Activated CD8-positive, alpha-beta T cell treated with anti-CD3 and anti-CD28 coated beads for 36 hours (primary cell): ENCODE measurements around the gene THRB. TPM values are rescaled to one million over a fixed set of nuclear protein-coding genes. Genes with fewer than 3 reads are reported as not detected.

Experiments
- ATAC-seq: fragments of 200-7000 bp; cut with Tn5 transposase; one replicate; pipeline ENCODE4 v1.10.0; 2021; ENCODE audit warnings: mild to moderate bottlenecking, moderate library complexity
- CTCF ChIA-PET: fragments of 350-600 bp; sonication (Branson Sonifier 250); formaldehyde crosslinking; loops from one replicate; lab custom pipeline; 2021; ENCODE audit warnings: antibody characterized with exemption; lab: Charles Lee
- POLR2A ChIA-PET: fragments of 350-600 bp; sonication (Branson Sonifier 250); formaldehyde crosslinking; loops from one replicate; lab custom pipeline; 2021; ENCODE audit warnings: antibody characterized with exemption; lab: Charles Lee
- DNase-seq: peaks from one replicate; pipeline ENCODE4 v3.0.0-alpha.2; 2020
- H3K27ac Mint-ChIP-seq: one replicate; pipeline ENCODE4 v1.8.0; 2021; ENCODE audit warnings: mild to moderate bottlenecking, mixed read lengths
- H3K27me3 Mint-ChIP-seq: one replicate; pipeline ENCODE4 v1.8.0; 2021; ENCODE audit warnings: mixed read lengths
- H3K36me3 Mint-ChIP-seq: one replicate; pipeline ENCODE4 v1.8.0; 2021; ENCODE audit warnings: low read depth, mixed read lengths
- H3K4me1 Mint-ChIP-seq: one replicate; pipeline ENCODE4 v1.8.0; 2021; ENCODE audit warnings: low read depth, mixed read lengths
- H3K4me3 Mint-ChIP-seq: one replicate; pipeline ENCODE4 v1.8.0; 2021; ENCODE audit warnings: mild to moderate bottlenecking, moderate library complexity, mixed read lengths
- H3K9me3 Mint-ChIP-seq: one replicate; pipeline ENCODE4 v1.8.0; 2021; ENCODE audit warnings: mixed read lengths
- intact Hi-C: fragments of 100-400 bp; cut with micrococcal nuclease; formaldehyde crosslinking; loops from one replicate; pipeline ENCODE4 v1.10.0; 2022
- total RNA-seq, 2 experiments: library from RNA; stranded (reverse); gene quantifications; one replicate each; pipeline ENCODE4 v1.2.3, GENCODE V29; 2021
- TF ChIP-seq, protein P1 (sequence below): fragments of 200-600 bp; IDR thresholded peaks from one replicate; pipeline ENCODE4 v1.8.0; 2022; ENCODE audit warnings: antibody characterized with exemption, mild to moderate bottlenecking

The THRB gene
- total RNA-seq, 2 experiments from 2014 or later = not detected

DNA sequence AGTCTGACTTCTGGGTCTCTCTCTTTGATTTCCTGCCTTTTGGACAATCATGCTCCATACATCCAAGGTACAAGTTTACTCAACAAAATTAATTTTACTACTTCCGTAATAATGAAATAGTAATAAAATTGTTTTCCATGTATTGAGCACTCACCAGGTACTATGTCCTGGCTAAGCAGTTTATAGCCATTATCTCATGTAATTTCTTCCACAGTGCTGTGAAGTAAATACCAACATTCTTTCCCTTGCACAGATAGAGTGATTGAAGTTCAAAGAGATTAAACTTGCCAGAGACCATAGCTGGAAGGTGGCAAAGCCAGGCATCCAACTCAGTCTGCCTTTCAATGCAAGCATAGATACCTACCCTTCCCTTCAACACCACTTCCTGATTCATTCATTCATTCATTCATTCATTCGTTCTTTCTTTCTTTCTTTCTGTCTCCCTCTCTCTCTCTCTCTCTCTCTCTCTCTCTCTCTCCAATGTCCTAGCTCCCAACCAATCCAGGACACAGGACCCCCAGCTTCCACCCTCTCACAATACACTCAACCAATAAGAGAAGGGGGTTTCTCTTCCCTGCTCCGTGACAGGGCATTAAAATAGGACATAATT lies 12.4 kb downstream of the THRB start:
- no peaks in the 10 kb centered on the region for H3K4me1 Mint-ChIP-seq
- no peaks in the 10 kb centered on the region for H3K9me3 Mint-ChIP-seq
- no peaks in the 10 kb centered on the region for H3K36me3 Mint-ChIP-seq
- intact Hi-C loops = no loop called here
- no peak for DNase-seq
- ATAC-seq = no peak
- ChIA-PET POLR2A (no interaction called here), CTCF (no interaction called here)
- no peaks in the 10 kb centered on the region for H3K27me3 Mint-ChIP-seq
- TF ChIP-seq, protein P1, sequence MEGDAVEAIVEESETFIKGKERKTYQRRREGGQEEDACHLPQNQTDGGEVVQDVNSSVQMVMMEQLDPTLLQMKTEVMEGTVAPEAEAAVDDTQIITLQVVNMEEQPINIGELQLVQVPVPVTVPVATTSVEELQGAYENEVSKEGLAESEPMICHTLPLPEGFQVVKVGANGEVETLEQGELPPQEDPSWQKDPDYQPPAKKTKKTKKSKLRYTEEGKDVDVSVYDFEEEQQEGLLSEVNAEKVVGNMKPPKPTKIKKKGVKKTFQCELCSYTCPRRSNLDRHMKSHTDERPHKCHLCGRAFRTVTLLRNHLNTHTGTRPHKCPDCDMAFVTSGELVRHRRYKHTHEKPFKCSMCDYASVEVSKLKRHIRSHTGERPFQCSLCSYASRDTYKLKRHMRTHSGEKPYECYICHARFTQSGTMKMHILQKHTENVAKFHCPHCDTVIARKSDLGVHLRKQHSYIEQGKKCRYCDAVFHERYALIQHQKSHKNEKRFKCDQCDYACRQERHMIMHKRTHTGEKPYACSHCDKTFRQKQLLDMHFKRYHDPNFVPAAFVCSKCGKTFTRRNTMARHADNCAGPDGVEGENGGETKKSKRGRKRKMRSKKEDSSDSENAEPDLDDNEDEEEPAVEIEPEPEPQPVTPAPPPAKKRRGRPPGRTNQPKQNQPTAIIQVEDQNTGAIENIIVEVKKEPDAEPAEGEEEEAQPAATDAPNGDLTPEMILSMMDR = no peak
- H3K27ac Mint-ChIP-seq = no peak overlapping the region
- no peak overlapping the region for H3K4me3 Mint-ChIP-seq

DNA sequence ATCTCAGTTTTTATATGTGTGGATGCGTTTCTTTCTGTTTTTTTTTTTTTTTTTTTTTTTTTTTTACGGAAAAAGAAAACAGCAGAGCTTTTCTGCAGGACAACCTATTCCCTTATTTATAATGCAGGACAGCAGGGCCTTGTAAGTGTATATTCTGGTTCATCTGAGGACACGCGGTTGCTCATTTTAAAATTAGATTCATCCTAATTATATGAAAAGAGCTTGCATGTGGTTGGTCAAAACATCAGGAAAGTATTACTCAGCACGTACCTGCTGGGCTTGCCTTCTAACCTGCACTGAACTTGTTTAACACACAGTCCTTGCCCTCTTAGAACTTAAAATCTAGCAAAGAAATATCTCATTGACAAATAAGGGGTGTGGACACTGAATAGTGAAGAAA lies 13.5 kb downstream of the THRB start:
- TF ChIP-seq, protein P1 = no peak
- Mint-ChIP-seq H3K9me3 (no peaks in the 10 kb centered on the region), H3K27ac (no peak overlapping the region), H3K4me1 (no peaks in the 10 kb centered on the region), H3K4me3 (no peak overlapping the region), H3K36me3 (no peaks in the 10 kb centered on the region), H3K27me3 (no peaks in the 10 kb centered on the region)
- intact Hi-C loops = no loop called here
- DNase-seq (no peak), ATAC-seq (no peak)
- ChIA-PET POLR2A (no interaction called here), CTCF (no interaction called here)

DNA sequence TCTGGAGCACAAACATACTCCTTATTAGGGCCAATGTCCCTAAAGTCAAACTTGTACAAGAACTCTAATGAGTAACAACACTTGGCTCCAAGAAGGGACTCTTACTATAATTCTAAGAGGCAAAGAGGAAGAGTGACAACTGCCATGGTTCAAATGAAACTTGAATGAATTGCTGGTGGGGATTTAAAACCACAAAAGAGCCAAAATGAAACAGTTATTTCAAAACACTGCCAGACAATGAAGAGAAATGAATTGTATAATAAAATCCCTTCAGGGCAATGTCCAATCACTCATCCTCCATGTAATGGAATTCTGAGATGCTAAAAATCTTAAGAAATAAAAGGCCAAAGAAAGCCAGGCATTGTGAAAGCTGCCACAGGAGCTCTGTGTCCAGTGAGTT lies 14.2 kb downstream of the THRB start:
- no peak overlapping the region for H3K4me3 Mint-ChIP-seq
- H3K36me3 Mint-ChIP-seq = no peaks in the 10 kb centered on the region
- ChIA-PET CTCF (no interaction called here), POLR2A (no interaction called here)
- no peak for ATAC-seq
- no peaks in the 10 kb centered on the region for H3K27me3 Mint-ChIP-seq
- no peaks in the 10 kb centered on the region for H3K4me1 Mint-ChIP-seq
- H3K27ac Mint-ChIP-seq = no peak overlapping the region
- intact Hi-C loops = no loop called here
- TF ChIP-seq, protein P1 = no peak
- DNase-seq = no peak
- H3K9me3 Mint-ChIP-seq = no peaks in the 10 kb centered on the region

DNA sequence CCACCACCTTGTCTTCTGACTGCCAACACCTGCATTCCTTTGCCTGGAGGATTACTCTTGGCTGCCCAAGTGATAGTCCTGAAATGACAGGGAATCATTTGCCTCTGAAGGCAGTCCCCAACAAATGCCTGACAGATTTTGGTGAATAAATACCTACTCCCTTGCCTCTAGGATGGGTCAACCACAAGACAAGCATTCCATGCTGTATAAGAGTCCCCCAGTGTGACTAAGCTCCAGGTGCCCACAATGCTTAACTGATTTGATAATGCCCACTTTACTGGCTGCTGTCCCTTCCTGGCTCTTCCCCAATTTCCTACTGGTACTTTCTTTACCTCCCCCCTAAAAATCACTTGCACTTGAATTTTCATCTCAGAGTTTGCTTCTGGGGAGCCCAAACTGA lies 14.8 kb downstream of the THRB start:
- no peaks in the 10 kb centered on the region for H3K9me3 Mint-ChIP-seq
- POLR2A ChIA-PET = no interaction called here
- ATAC-seq (no peak), DNase-seq (no peak)
- intact Hi-C loops = no loop called here
- no peaks in the 10 kb centered on the region for H3K36me3 Mint-ChIP-seq
- CTCF ChIA-PET = no interaction called here
- H3K4me3 Mint-ChIP-seq = no peak overlapping the region
- H3K27ac Mint-ChIP-seq = no peak overlapping the region
- no peaks in the 10 kb centered on the region for H3K27me3 Mint-ChIP-seq
- TF ChIP-seq, protein P1 = no peak
- no peaks in the 10 kb centered on the region for H3K4me1 Mint-ChIP-seq

DNA sequence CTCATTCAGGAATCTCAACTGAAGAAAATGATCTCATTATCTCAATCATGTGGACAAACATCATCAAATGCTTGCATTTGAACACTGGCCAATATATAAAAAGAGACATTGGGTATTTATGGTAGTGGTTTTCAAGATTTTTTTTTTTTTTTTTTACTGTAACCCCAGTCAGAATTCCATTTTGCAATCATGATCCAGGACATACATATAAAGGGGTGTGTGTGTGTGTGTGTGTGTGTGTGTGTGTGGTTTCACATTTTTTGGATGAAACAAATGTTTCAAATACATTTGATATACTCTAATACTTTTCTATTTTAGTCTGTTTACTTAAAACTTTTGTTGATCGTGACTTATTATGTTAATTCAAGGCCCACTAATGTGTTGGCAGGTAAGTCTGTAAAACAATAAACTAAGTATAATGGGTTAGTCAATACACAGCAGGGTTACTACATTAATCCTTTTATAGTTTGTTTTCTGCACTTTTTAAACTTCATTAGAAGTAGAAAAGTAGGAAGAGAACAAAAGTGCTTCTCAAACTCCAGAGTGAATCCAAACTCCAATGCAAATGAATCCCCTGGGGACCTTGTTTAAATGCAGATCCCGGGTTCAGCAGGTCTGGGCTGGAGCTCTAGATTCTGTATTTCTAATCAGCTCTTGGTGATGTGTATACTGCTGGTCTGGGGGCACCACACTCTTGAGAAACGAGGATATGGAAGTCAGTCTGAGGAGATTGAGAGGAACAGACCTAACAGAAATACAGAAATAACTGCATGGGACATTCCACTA lies 17.6 kb downstream of the THRB start:
- ATAC-seq = no peak
- POLR2A ChIA-PET = no interaction called here
- no peaks in the 10 kb centered on the region for H3K36me3 Mint-ChIP-seq

More for the DNA sequence above, 17.6 kb downstream of the THRB start:
- intact Hi-C loops = no loop called here
- TF ChIP-seq, protein P1 = no peak
- no peaks in the 10 kb centered on the region for H3K27me3 Mint-ChIP-seq
- DNase-seq = no peak
- no peak overlapping the region for H3K27ac Mint-ChIP-seq
- H3K4me1 Mint-ChIP-seq = no peaks in the 10 kb centered on the region
- H3K4me3 Mint-ChIP-seq = no peak overlapping the region
- no peaks in the 10 kb centered on the region for H3K9me3 Mint-ChIP-seq
- CTCF ChIA-PET = no interaction called here
